Stimulated activated effector memory CD8-positive, alpha-beta T cell treated with anti-CD3 and anti-CD28 coated beads, Interleukin-12 subunit alpha, Interleukin-12 subunit beta, amount 100 ng/mL, for 72 hours (primary cell): Measurements from ENCODE around the gene IMMP2L.
"Not testable (repeated sequence)": the region's sequence is repeated elsewhere in the genome, so short reads cannot be mapped to it uniquely, and the experiment has no call there.

Experiments used
- ATAC-seq: fragments of 150-1000 bp; cut with Tn5 transposase; 2 replicates; pipeline ENCODE4 v1.10.0; 2021
- DNase-seq, 2 donors: peaks; one replicate each; pipeline ENCODE4 v3.0.0; 2021 to 2022; ENCODE audit warnings: low spot score in 2 of 2
- H3K27ac Mint-ChIP-seq: one replicate; pipeline ENCODE4 v1.8.0; 2022; ENCODE audit warnings: mild to moderate bottlenecking, mixed read lengths
- H3K36me3 Mint-ChIP-seq: one replicate; pipeline ENCODE4 v1.8.0; 2022; ENCODE audit warnings: mild to moderate bottlenecking, mixed read lengths
- H3K4me1 Mint-ChIP-seq: one replicate; pipeline ENCODE4 v1.8.0; 2022; ENCODE audit warnings: mixed read lengths
- H3K4me3 Mint-ChIP-seq: one replicate; pipeline ENCODE4 v1.8.0; 2022; ENCODE audit warnings: mild to moderate bottlenecking, mixed read lengths
- H3K9me3 Mint-ChIP-seq: one replicate; pipeline ENCODE4 v1.8.0; 2022; ENCODE audit warnings: mixed read lengths

Gene IMMP2L

GRCh38 chr7:111561904-111562732 lies at the start of gene IMMP2L:
Gene IMMP2L (minus strand): TSS chr7:111562492.
- peak within 1 kb of the TSS; percentile 89 for H3K27ac Mint-ChIP-seq
- peaks cover 6% of the 10 kb centered on the region for H3K36me3 Mint-ChIP-seq
- H3K9me3 Mint-ChIP-seq = no peaks in the 10 kb centered on the region
- H3K4me3 Mint-ChIP-seq = peak within 1 kb of the TSS; percentile 81
- DNase-seq (peak; percentile 96 to 97), ATAC-seq (peak; percentile 91)
- peaks cover 21% of the 10 kb centered on the region for H3K4me1 Mint-ChIP-seq

GRCh38 chr7:111609483-111610254 lies 47.4 kb upstream of the IMMP2L start:
- H3K4me1 Mint-ChIP-seq, DNase-seq, H3K36me3 Mint-ChIP-seq, H3K9me3 Mint-ChIP-seq, H3K27ac Mint-ChIP-seq, ATAC-seq, H3K4me3 Mint-ChIP-seq: not testable (repeated sequence)

GRCh38 chr7:111607621-111608020 lies 45.3 kb upstream of the IMMP2L start:
- H3K36me3 Mint-ChIP-seq = no peaks in the 10 kb centered on the region
- no peak overlapping the region for H3K4me3 Mint-ChIP-seq
- no peaks in the 10 kb centered on the region for H3K4me1 Mint-ChIP-seq
- H3K27ac Mint-ChIP-seq = no peak overlapping the region
- no peak for DNase-seq
- ATAC-seq = no peak
- no peaks in the 10 kb centered on the region for H3K9me3 Mint-ChIP-seq

- Mint-ChIP-seq H3K36me3 (no peaks in the 10 kb centered on the region), H3K4me1 (no peaks in the 10 kb centered on the region), H3K9me3 (no peaks in the 10 kb centered on the region), H3K27ac (no peak overlapping the region), H3K4me3 (no peak overlapping the region)
- no peak for ATAC-seq
- no peak for DNase-seq
These were observed 43.0 kb upstream of the IMMP2L start for GRCh38 chr7:111605246-111605645.

GRCh38 chr7:111600091-111600490 lies 37.8 kb upstream of the IMMP2L start:
- DNase-seq (no peak), ATAC-seq (no peak)
- Mint-ChIP-seq H3K4me3 (no peak overlapping the region), H3K36me3 (no peaks in the 10 kb centered on the region), H3K4me1 (no peaks in the 10 kb centered on the region), H3K9me3 (peaks cover 4% of the 10 kb centered on the region), H3K27ac (no peak overlapping the region)

- no peaks in the 10 kb centered on the region for H3K36me3 Mint-ChIP-seq
- ATAC-seq = no peak
- H3K27ac Mint-ChIP-seq = no peak overlapping the region
- no peak overlapping the region for H3K4me3 Mint-ChIP-seq
- no peaks in the 10 kb centered on the region for H3K4me1 Mint-ChIP-seq
- no peak for DNase-seq
- peaks cover 4% of the 10 kb centered on the region for H3K9me3 Mint-ChIP-seq
These were observed 33.5 kb upstream of the IMMP2L start for GRCh38 chr7:111595780-111596179.

- DNase-seq (no peak), ATAC-seq (no peak)
- no peak overlapping the region for H3K27ac Mint-ChIP-seq
- H3K4me3 Mint-ChIP-seq = no peak overlapping the region
- peaks cover 4% of the 10 kb centered on the region for H3K9me3 Mint-ChIP-seq
- H3K36me3 Mint-ChIP-seq = no peaks in the 10 kb centered on the region
- H3K4me1 Mint-ChIP-seq = no peaks in the 10 kb centered on the region
These were observed 32.3 kb upstream of the IMMP2L start for GRCh38 chr7:111594602-111595001.

- H3K9me3 Mint-ChIP-seq = peaks cover 4% of the 10 kb centered on the region
- no peaks in the 10 kb centered on the region for H3K36me3 Mint-ChIP-seq
- H3K4me3 Mint-ChIP-seq = no peak overlapping the region
- H3K4me1 Mint-ChIP-seq = no peaks in the 10 kb centered on the region
- H3K27ac Mint-ChIP-seq = no peak overlapping the region
- ATAC-seq (no peak), DNase-seq (no peak)
These were observed 31.1 kb upstream of the IMMP2L start for GRCh38 chr7:111593343-111593742.

- peak; percentile 63 for ATAC-seq
- Mint-ChIP-seq H3K4me3 (no peak overlapping the region), H3K27ac (no peak overlapping the region), H3K4me1 (no peaks in the 10 kb centered on the region), H3K9me3 (no peaks in the 10 kb centered on the region), H3K36me3 (no peaks in the 10 kb centered on the region)
- DNase-seq = no peak
These were observed 25.8 kb upstream of the IMMP2L start for GRCh38 chr7:111588065-111588433.

GRCh38 chr7:111587410-111588064 lies 25.2 kb upstream of the IMMP2L start:
- H3K4me1 Mint-ChIP-seq = no peaks in the 10 kb centered on the region
- no peak overlapping the region for H3K27ac Mint-ChIP-seq
- H3K4me3 Mint-ChIP-seq = no peak overlapping the region
- ATAC-seq (no peak), DNase-seq (no peak)
- H3K36me3 Mint-ChIP-seq = no peaks in the 10 kb centered on the region
- peaks cover under 1% of the 10 kb centered on the region for H3K9me3 Mint-ChIP-seq

- H3K4me3 Mint-ChIP-seq = no peak overlapping the region
- H3K36me3 Mint-ChIP-seq = no peaks in the 10 kb centered on the region
- no peak overlapping the region for H3K27ac Mint-ChIP-seq
- no peak for DNase-seq
- ATAC-seq = no peak
- H3K9me3 Mint-ChIP-seq = peaks cover 3% of the 10 kb centered on the region
- H3K4me1 Mint-ChIP-seq = no peaks in the 10 kb centered on the region
These were observed 24.6 kb upstream of the IMMP2L start for GRCh38 chr7:111586711-111587409.

GRCh38 chr7:111581784-111582488 lies 19.6 kb upstream of the IMMP2L start:
- H3K4me3 Mint-ChIP-seq, DNase-seq, ATAC-seq, H3K9me3 Mint-ChIP-seq, H3K4me1 Mint-ChIP-seq, H3K36me3 Mint-ChIP-seq, H3K27ac Mint-ChIP-seq: not testable (repeated sequence)

GRCh38 chr7:111581207-111581606 lies 18.9 kb upstream of the IMMP2L start:
- H3K27ac Mint-ChIP-seq, H3K36me3 Mint-ChIP-seq, H3K4me1 Mint-ChIP-seq, ATAC-seq, DNase-seq, H3K9me3 Mint-ChIP-seq, H3K4me3 Mint-ChIP-seq: not testable (repeated sequence)

GRCh38 chr7:111578754-111579153 lies 16.5 kb upstream of the IMMP2L start:
- H3K4me3 Mint-ChIP-seq = no peak overlapping the region
- H3K9me3 Mint-ChIP-seq = peaks cover 9% of the 10 kb centered on the region
- DNase-seq = no peak
- no peak overlapping the region for H3K27ac Mint-ChIP-seq
- H3K36me3 Mint-ChIP-seq = no peaks in the 10 kb centered on the region
- no peak for ATAC-seq
- no peaks in the 10 kb centered on the region for H3K4me1 Mint-ChIP-seq

- ATAC-seq = no peak
- Mint-ChIP-seq H3K4me1 (no peaks in the 10 kb centered on the region), H3K4me3 (no peak overlapping the region), H3K9me3 (peaks cover 9% of the 10 kb centered on the region), H3K27ac (no peak overlapping the region), H3K36me3 (no peaks in the 10 kb centered on the region)
- no peak for DNase-seq
These were observed 9.4 kb upstream of the IMMP2L start for GRCh38 chr7:111571720-111572119.
